Stimulated activated CD4-positive, alpha-beta T cell treated with anti-CD3 and anti-CD28 coated beads, Interleukin-2, amount 100 ng/mL, for 4 hours (primary cell): Measurements from ENCODE around the gene CRNKL1.
"Not testable (repeated sequence)": the region's sequence is repeated elsewhere in the genome, so short reads cannot be mapped to it uniquely, and the experiment has no call there.

Experiments used
- DNase-seq: peaks from one replicate; pipeline ENCODE4 v3.0.0-alpha.2; 2020; ENCODE audit warnings: low read depth

The CRNKL1 gene

GRCh38 chr20:20010639-20011500 lies 41.4 kb downstream of the CRNKL1 start:
- DNase-seq = no peak

GRCh38 chr20:20009784-20010253 lies 42.4 kb downstream of the CRNKL1 start:
- DNase-seq = no peak

GRCh38 chr20:20005342-20005741 lies 46.9 kb downstream of the CRNKL1 start:
- no peak for DNase-seq

DNA sequence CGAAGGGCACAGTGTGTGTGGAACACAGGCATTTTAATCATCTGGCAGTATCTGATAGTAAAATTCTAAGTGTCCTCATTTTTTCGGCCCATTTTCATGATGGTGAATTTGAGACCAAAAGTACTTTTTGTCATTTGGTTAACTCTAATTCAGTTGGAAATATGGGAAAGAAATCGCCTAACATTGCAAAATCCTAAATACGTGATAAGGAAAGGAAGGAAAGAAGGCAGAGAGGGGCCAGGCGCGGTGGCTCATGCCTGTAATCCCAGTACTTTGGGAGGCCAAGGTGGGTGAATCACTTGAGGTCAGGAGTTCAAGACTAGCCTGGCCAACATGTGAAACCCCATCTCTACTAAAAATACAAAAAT lies 48.3 kb downstream of the CRNKL1 start:
- DNase-seq = not testable (repeated sequence)

DNA sequence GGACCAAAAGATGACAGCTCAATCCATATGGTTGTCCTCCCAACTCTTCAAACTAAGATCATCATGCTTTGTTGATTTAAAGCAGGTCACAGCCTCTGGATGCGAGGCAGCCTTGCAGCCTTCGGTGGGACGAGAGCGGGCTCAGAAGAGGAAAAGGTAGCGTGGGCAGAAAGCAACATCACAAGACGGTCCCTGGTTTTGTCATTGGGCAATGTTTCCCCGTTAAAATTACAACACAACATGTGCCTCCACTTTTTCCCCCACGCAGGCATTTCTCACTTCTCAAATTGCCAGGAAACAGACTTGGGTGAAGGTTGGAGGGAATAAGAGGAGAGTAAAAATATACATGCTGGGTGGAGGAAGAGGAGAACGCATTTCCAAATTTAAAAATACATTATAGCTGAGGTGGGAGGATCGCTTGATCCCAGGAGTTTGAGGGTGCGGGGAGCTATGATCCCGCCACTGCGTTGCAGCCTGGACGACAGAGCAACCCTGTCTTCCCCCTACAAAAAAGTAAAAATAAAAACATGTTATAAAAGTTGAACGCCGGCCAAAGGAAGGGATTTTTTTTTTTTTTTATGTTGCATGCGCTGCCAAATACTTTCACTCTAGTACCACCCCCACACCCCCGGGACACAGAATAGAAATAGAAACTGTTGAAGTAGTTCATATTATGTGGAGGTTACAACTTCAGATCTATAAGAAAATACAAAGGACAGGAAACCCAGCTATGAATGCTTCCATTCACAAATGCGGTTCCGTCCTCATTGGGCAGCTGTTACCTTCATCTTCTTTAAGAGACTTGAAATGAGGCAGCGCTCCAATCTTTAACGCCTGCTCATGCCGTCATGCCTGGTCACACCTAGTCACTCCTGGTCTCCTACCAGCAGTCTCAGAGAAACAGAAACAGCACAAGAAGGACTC lies 49.0 kb downstream of the CRNKL1 start:
- no peak for DNase-seq

DNA sequence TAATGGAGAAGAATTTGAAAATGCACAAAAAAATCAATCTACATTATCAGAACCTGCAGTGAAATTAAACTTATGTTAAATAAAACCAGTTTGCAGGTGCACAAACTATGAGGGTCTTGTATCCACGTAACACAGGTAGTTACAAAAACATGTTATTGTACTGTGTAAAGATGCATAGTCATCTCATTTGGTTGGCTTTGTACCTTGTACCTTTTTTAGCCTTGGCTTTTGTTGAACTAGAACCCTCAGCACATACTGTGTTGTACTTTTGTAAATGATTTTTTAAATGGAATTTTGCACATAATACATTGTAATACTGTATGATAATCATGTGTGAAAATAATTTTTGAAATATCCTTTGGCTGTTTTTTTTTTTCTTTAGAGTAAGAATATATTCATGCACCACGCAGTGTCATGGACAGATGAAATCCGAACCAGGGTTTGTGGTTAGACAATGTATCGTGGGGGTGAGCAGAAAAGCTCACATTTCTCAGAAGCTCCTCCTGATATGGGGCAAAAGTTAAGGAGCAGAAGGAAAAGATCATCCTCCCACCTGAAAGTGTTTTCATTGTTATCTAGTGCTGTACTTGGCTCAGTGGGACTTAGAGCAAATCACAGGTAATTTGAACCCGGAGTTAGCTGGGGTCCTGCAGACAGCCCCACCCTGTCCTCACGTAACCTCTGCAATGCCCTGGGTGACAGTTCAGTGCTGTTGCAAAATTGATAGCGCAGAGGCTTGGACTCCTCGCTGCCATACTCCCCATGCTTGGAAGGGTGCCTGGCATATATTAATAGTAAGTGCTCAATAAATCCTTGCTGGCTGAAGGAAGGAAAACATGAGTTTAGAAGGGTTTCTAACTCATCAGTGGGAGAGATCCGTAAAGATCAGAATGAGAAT lies 49.9 kb downstream of the CRNKL1 start:
- no peak for DNase-seq

DNA sequence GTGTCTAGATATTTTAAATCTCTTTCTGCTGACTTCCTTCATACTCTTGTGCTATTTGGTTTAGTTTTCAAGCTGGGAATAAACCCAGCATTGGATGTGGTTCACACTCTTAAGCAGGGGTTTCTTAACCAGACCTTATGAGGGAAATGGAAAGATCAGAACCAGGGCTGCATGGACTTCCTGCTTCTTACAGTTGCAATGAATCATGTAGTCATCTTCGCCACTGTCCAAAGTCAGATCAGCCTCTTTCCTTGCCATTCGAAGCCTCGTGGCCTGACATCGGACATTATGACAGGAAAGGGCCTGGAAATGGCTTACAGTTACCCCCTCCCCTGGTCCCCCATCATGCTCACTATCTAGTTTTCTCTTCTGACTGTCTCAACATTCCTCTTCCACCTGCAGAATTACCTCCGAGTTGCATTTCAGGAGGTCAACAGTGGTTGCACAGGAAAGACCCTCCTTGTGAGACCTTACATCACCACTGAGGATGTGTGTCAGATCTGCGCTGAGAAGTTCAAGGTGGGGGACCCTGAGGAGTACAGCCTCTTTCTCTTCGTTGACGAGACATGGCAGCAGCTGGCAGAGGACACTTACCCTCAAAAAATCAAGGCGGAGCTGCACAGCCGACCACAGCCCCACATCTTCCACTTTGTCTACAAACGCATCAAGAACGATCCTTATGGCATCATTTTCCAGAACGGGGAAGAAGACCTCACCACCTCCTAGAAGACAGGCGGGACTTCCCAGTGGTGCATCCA lies 51.9 kb downstream of the CRNKL1 start:
- no peak for DNase-seq

- no peak for DNase-seq
Observed at GRCh38 chr20:19998990-19999705, 53.1 kb downstream of the CRNKL1 start.

- DNase-seq = no peak
Observed at GRCh38 chr20:19996917-19997316, 55.3 kb downstream of the CRNKL1 start.

- DNase-seq = no peak
Observed at GRCh38 chr20:19996222-19996621, 56.0 kb downstream of the CRNKL1 start.

DNA sequence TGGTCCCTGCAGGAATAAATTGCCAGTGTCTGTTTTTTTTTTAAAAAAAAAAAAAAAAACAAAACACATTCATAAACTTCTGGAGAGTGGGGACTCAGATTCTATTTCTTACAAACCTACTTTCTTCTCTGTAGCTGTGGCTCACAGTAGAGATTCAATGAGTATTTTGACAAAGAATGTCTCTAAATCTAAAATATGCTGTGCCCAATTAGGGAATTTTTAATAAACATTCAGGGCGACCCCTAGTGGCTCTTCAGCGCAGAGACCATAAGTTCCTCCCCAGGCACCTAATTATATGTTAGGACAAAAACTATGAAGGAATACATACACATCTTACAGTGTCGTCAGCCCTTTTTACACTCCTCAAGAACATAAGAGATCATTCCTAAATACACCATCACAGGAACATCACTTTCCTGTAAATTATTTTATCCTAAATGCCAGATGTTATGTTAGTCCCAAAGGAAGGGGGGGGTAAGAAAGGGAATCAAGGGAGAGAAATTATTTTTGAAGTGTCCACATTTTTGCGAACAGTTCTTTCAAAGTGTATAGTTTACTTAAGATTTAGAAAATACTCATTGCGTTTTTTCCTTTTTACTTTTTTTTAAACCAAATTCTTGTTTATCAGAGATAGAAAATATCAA lies 56.9 kb downstream of the CRNKL1 start:
- DNase-seq = no peak

DNA sequence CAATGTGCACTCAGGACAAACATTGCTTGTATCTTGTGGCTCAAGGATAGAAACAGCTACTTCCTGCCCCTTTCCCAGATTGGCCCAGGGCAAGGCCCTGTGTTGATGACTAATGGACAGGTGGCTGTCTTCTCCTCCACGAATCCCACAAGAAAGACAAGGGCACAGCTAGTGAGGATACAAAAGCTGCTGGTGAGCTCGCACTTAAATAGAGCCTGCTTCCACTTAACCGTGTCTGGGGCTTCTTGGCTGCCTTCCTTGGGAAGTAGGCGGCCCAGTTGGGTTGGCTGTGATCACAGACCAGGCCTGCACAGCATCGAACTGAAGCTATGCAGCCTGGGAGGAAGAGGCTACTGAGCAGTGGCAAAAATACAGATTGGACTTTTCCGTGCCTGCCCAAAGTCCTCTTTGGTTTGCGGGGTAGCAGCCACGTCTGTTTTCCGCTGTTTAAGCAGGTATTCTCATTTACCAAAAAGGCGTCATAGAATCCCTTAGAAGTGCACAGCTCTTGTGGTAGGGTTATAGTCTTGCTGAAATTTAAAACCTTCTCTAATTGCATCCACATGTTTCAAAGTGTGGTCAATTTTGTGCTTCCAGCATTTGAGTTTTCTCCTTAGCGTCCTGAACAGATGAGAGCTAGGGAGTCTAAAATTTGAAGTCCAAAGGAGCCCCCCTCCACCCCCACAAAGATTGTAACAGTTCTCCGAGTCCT lies 58.2 kb downstream of the CRNKL1 start:
- DNase-seq = no peak

- no peak for DNase-seq
Observed at GRCh38 chr20:19992996-19993908, 59.0 kb downstream of the CRNKL1 start.

DNA sequence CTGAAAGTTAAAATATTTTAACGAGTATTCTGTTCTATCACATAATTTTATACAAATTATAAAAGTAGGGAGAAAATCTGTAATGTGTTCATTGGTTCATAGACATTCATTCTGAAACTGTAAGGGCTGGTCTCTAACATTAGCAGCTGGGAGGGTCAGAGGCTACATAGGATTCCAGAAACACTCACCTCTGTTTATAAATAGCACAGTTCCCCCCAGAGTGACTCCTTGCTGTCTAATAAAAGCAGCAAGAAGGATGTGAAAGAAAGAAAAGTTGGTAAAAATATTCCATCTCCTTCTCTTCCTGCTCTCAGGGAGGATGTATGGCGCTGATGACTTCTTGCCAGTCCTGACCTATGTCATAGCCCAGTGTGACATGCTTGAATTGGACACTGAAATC lies 60.4 kb downstream of the CRNKL1 start:
- no peak for DNase-seq

DNA sequence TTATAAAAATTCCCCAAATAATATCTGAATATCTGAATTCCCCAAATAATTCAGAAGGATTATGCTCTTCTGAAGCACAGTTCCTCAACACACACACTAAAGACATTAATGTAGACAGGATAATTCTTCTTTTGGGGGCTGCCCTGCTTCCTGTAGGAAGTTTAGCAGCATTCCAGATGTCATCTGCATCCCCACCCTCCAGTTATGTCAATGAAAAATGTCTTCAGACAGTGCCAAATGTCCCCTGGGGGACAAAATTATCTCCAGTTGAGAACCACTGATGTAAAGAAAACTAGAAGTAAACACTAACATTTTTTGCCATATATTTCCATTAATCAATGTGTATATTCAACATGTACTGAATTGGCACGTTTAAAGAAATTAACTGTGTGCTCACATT lies 61.0 kb downstream of the CRNKL1 start:
- no peak for DNase-seq

GRCh38 chr20:19990850-19991249 lies 61.4 kb downstream of the CRNKL1 start:
- no peak for DNase-seq

- DNase-seq = no peak
Observed at GRCh38 chr20:19987046-19987445, 65.2 kb downstream of the CRNKL1 start.

DNA sequence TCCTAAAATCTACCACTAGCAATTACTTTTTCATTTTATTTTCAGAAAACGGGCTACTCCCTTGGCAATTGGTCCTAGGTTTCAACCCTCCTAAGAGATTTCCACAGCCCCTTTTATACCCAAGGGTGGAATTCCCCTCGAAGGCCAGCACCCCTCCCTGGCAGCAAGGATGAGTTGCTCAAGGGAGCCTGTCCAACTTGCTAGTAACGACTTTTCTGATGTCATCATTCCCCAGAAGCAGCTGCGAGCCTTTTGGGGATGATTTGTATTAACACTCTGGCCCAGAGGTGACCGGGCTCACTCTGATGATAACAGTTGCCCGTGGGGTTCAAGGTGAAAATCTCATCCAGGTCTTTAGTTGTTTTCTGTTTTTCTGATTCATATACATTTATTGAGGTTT lies 65.8 kb downstream of the CRNKL1 start:
- DNase-seq = no peak
